GM12878 (cell line): ENCODE data around the gene SCYGR5. TPM values are rescaled to one million over a fixed set of nuclear protein-coding genes. Genes with fewer than 3 reads are reported as not detected.

Experiments used
- ATAC-seq: fragments of 200-7000 bp; cut with Tn5 transposase; 3 replicates; pipeline ENCODE4 v1.9.1; 2020; ENCODE audit warnings: mild to moderate bottlenecking, moderate library complexity
- BruUV-seq: library from RNA; stranded (reverse); fragments of 400-500 nt; replicated peaks from 2 replicates; lab custom pipeline; 2021; lab: Mats Ljungman, UMichigan
- CTCF ChIA-PET: fragments of 300-600 bp; sonication (Branson Sonifier 250); formaldehyde crosslinking; extraction: SDS; loops from one replicate; lab custom pipeline; 2021; ENCODE audit warnings: inconsistent platforms; lab: Yijun Ruan, JAX
- POLR2A ChIA-PET: fragments of 350-600 bp; formaldehyde crosslinking; extraction: SDS; loops from one replicate; lab custom pipeline; 2021; ENCODE audit warnings: inconsistent platforms; lab: Charles Lee
- RAD21 ChIA-PET: fragments of 300-600 bp; sonication (Branson Sonifier 250); formaldehyde crosslinking; loops from one replicate; lab custom pipeline; 2023; ENCODE audit warnings: antibody characterized with exemption; ENCODE audit not compliant: unreplicated experiment; lab: Charles Lee
- SMC1A ChIA-PET: fragments of 300-600 bp; sonication (Branson Sonifier 250); formaldehyde crosslinking; loops from one replicate; lab custom pipeline; 2023; ENCODE audit not compliant: unreplicated experiment, uncharacterized antibody; lab: Charles Lee
- DNase-seq: peaks from one replicate; pipeline ENCODE4 v3.0.0-alpha.2; 2011; ENCODE audit warnings: low read depth, low spot score
- FAIRE-seq: peaks from 3 replicates; lab custom pipeline; 2011; peaks lifted over from hg19 to GRCh38; lab: Jason Lieb, UNC
- H2AFZ ChIP-seq: 2 replicates; pipeline ENCODE4 v1.6.0; 2011; ENCODE audit warnings: low read depth, low read length, control low read depth; ENCODE audit not compliant: control insufficient read depth
- H3K27ac ChIP-seq: 2 replicates; pipeline ENCODE4 v1.5.1; 2011; ENCODE audit warnings: control low read depth; ENCODE audit not compliant: control insufficient read depth, insufficient read depth
- H3K27me3 ChIP-seq, 2 experiments: replicated peaks in 1 of 2; 2 replicates each; pipeline versions ENCODE4 v1.6.0 to v1.6.1; 2011; ENCODE audit warnings: low read length in 1 of 2; ENCODE audit not compliant: control insufficient read depth in 2 of 2, insufficient read depth in 2 of 2
- H3K36me3 ChIP-seq, 2 experiments: 2 replicates each; pipeline ENCODE4 v1.5.1; 2011; ENCODE audit warnings: low read length in 1 of 2; ENCODE audit not compliant: control insufficient read depth in 2 of 2, insufficient read depth in 2 of 2
- H3K4me1 ChIP-seq: 2 replicates; pipeline ENCODE4 v1.6.1; 2011; ENCODE audit warnings: mild to moderate bottlenecking, low read length, moderate library complexity, mixed read lengths; ENCODE audit not compliant: control insufficient read depth, insufficient read depth
- H3K4me2 ChIP-seq: 2 replicates; pipeline ENCODE4 v1.6.0; 2011; ENCODE audit warnings: control low read depth; ENCODE audit not compliant: control insufficient read depth, insufficient read depth
- H3K4me3 ChIP-seq: fragments of 200-600 bp; sonication (generic); 2 replicates; pipeline ENCODE4 v1.5.1; 2016
- H3K79me2 ChIP-seq: 2 replicates; pipeline ENCODE4 v1.6.0; 2011; ENCODE audit warnings: low read length; ENCODE audit not compliant: control insufficient read depth, insufficient read depth
- H3K9ac ChIP-seq: 2 replicates; pipeline ENCODE4 v1.8.0; 2011; ENCODE audit warnings: low read length, control low read depth, mixed read lengths; ENCODE audit not compliant: control insufficient read depth, insufficient read depth
- H3K9me3 ChIP-seq: replicated peaks from 3 replicates; pipeline ENCODE4 v1.5.1; 2011; ENCODE audit warnings: mild to moderate bottlenecking, low read length; ENCODE audit not compliant: control insufficient read depth, insufficient read depth
- H4K20me1 ChIP-seq: 2 replicates; pipeline ENCODE4 v1.6.0; 2011; ENCODE audit not compliant: control insufficient read depth, insufficient read depth
- ATF2 ChIP-seq: IDR thresholded peaks from 2 replicates; pipeline ENCODE4 v1.6.1; 2012; ENCODE audit warnings: low read length, inconsistent platforms
- ATF7 ChIP-seq: fragments of 450-650 bp; IDR thresholded peaks from 2 replicates; pipeline ENCODE4 v1.6.1; 2016; ENCODE audit warnings: low read depth, mild to moderate bottlenecking
- BHLHE40 ChIP-seq, 2 experiments: fragments of 450-650 bp in 1 of 2; IDR thresholded peaks; 2 replicates each; pipeline ENCODE4 v1.6.1; 2011 to 2017; ENCODE audit warnings: low read depth in 2 of 2, borderline replicate concordance in 1 of 2, improper control_type of control experiment in 1 of 2, low read length in 1 of 2, mild to moderate bottlenecking in 1 of 2
- EED ChIP-seq: sonication (generic); IDR thresholded peaks from 2 replicates; pipeline ENCODE4 v1.6.1; 2016; ENCODE audit warnings: antibody characterized with exemption, low read depth
- HCFC1 ChIP-seq: fragments of 150-350 bp; IDR thresholded peaks from 2 replicates; pipeline ENCODE4 v1.6.1; 2014; ENCODE audit warnings: low read length
- KAT2A ChIP-seq: conservative IDR thresholded peaks from 2 replicates; pipeline ENCODE4 v1.6.1; 2011; ENCODE audit warnings: low read depth, low read length; ENCODE audit not compliant: control insufficient read depth
- LARP7 ChIP-seq: fragments of 450-650 bp; IDR thresholded peaks from 2 replicates; pipeline ENCODE4 v1.6.1; 2017; ENCODE audit warnings: mild to moderate bottlenecking
- MTA2 ChIP-seq: fragments of 450-650 bp; IDR thresholded peaks from 2 replicates; pipeline ENCODE4 v1.6.1; 2016; ENCODE audit warnings: low read depth, mild to moderate bottlenecking, moderate library complexity
- MXI1 ChIP-seq: fragments of 150-350 bp; IDR thresholded peaks from 2 replicates; pipeline ENCODE4 v1.6.1; 2011; ENCODE audit warnings: low read depth, mild to moderate bottlenecking, inconsistent platforms, low read length, improper control_type of control experiment
- PAX5 ChIP-seq: IDR thresholded peaks from 2 replicates; pipeline ENCODE4 v1.6.1; 2011; ENCODE audit warnings: low read depth, low read length, borderline replicate concordance
- PML ChIP-seq: IDR thresholded peaks from 2 replicates; pipeline ENCODE4 v1.6.1; 2012; ENCODE audit warnings: low read length, inconsistent platforms
- RAD51 ChIP-seq: fragments of 450-650 bp; IDR thresholded peaks from 2 replicates; pipeline ENCODE4 v1.6.1; 2016; ENCODE audit warnings: moderate library complexity, mild to moderate bottlenecking, inconsistent platforms
- RUNX3 ChIP-seq: IDR thresholded peaks from 2 replicates; pipeline ENCODE4 v1.6.1; 2012; ENCODE audit warnings: low read length, inconsistent platforms
- SREBF1 ChIP-seq: IDR thresholded peaks from 2 replicates; pipeline ENCODE4 v1.6.1; 2012; ENCODE audit warnings: mild to moderate bottlenecking, low read length
- SUPT20H ChIP-seq: IDR thresholded peaks from 2 replicates; pipeline ENCODE4 v1.6.1; 2011; ENCODE audit warnings: low read depth, mild to moderate bottlenecking, low read length, moderate library complexity, borderline replicate concordance; ENCODE audit not compliant: control insufficient read depth
- YBX1 ChIP-seq: fragments of 450-650 bp; IDR thresholded peaks from 2 replicates; pipeline ENCODE4 v1.6.1; 2016; ENCODE audit warnings: antibody characterized with exemption
- ZSCAN29 ChIP-seq: fragments of 450-650 bp; IDR thresholded peaks from 2 replicates; pipeline ENCODE4 v1.6.1; 2017; ENCODE audit warnings: mild to moderate bottlenecking, moderate library complexity
- ZZZ3 ChIP-seq: IDR thresholded peaks from 2 replicates; pipeline ENCODE4 v1.6.1; 2011; ENCODE audit warnings: low read depth; ENCODE audit not compliant: control insufficient read depth, insufficient read length
- WGBS: methylation state at CpG from one replicate; pipeline ENCODE4 v1.1.6; 2016; ENCODE audit warnings: low lambda C conversion rate; ENCODE audit not compliant: insufficient replicate concordance, insufficient coverage; ENCODE audit errors: missing lambda C conversion rate; 5-methylcytosine and 5-hydroxymethylcytosine counted together
- in situ Hi-C: fragments of 300-500 bp; cut with MboI; formaldehyde crosslinking; loops from 9 replicates; pipeline ENCODE4 v1.14.3; 2018; ENCODE audit warnings: mixed read lengths
- intact Hi-C: fragments of 100-400 bp; cut with micrococcal nuclease; formaldehyde crosslinking; loops from one replicate; pipeline ENCODE4 v1.14.2; 2022; ENCODE audit not compliant: unreplicated experiment
- polyA plus RNA-seq, 11 experiments: library from polyadenylated mRNA; depleted of rRNA in 4 of 11; unstranded in 6 of 11; stranded (reverse) in 5 of 11; fragments of >200 nt; fragmentation: Nextera tagmentation in 4 of 11; fragmentation: Illumina TruSeq in 1 of 11; extraction: Ambion mirVana in 4 of 11; extraction: Trizol in 1 of 11; gene quantifications; 1 replicate in 1 of 11; 2 replicates in 10 of 11; pipeline versions ENCODE4 v1.2.1 to v1.2.3, GENCODE V29; 2011 to 2016; ENCODE audit warnings: inconsistent platforms in 2 of 11, missing spikeins in 2 of 11, low read depth in 1 of 11
- total RNA-seq, 4 experiments: library from RNA; depleted of rRNA in 3 of 4; stranded (reverse); fragments of >200 nt in 3 of 4; fragmentation: Illumina TruSeq in 1 of 4; extraction: Trizol in 1 of 4; gene quantifications; 2 replicates each; pipeline versions ENCODE4 v1.2.1 to v1.2.3, GENCODE V29; 2013 to 2021

The SCYGR5 gene
- total and polyA plus RNA-seq, 10 of the 15 experiments (the other 5 are each of a cell fraction or from before 2014, with no cell fraction given), result not detected

GRCh38 chr2:227713291-227713690 is 46.7 kb downstream of the SCYGR5 start:
- ATAC-seq (no peak), FAIRE-seq (no peak), DNase-seq (no peak)
- SMC1A ChIA-PET, result interaction anchor here (0.6 kb wide), 1 partner anchor 72 kb away, joined by 3 read pairs; no protein-coding TSS in a partner anchor
- Histone ChIP-seq H3K4me3 (no peak overlapping the region), H3K9ac (no peak overlapping the region), H3K27me3 (peaks cover 0 to 2% of the 10 kb centered on the region in 2 experiments; a peak in 1 of 4 replicates), H3K36me3 (no peaks in the 10 kb centered on the region), H3K27ac (no peak overlapping the region), H4K20me1 (no peaks in the 10 kb centered on the region), H3K79me2 (no peaks in the 10 kb centered on the region), H2AFZ (no peak overlapping the region), H3K9me3 (no peaks in the 10 kb centered on the region), H3K4me1 (no peaks in the 10 kb centered on the region), H3K4me2 (no peak overlapping the region)
- CTCF ChIA-PET, result interaction anchor here (0.6 to 0.9 kb wide), 2 partner anchors 11 to 442 kb away, joined by 3 read pairs; no protein-coding TSS in a partner anchor
- intact Hi-C loops (no loop called here), in situ Hi-C loops (no loop called here)
- RAD21 ChIA-PET, result no interaction called here
- WGBS, result 94% methylated on average over 1 of the region's 1 CpG
- POLR2A ChIA-PET, result no interaction called here
- TF ChIP-seq YBX1 (no peak), BHLHE40 (IDR thresholded peaks at IDR 0.05; ENCODE audit: borderline replicate concordance in 1 of 2, low read depth in 2 of 2, low read length in 1 of 2) (no peak), HCFC1 (no peak), RAD51 (no peak), SREBF1 (no peak), SUPT20H (no peak), MXI1 (no peak), MTA2 (no peak), RUNX3 (no peak), PML (no peak), EED (no peak), LARP7 (no peak), ZSCAN29 (no peak), ZZZ3 (no peak), ATF2 (no peak), KAT2A (no peak), PAX5 (no peak), ATF7 (no peak)
- no TSS peak for BruUV-seq
